ENCODE results near the gene ARSI.

ARSI gene

DNA sequence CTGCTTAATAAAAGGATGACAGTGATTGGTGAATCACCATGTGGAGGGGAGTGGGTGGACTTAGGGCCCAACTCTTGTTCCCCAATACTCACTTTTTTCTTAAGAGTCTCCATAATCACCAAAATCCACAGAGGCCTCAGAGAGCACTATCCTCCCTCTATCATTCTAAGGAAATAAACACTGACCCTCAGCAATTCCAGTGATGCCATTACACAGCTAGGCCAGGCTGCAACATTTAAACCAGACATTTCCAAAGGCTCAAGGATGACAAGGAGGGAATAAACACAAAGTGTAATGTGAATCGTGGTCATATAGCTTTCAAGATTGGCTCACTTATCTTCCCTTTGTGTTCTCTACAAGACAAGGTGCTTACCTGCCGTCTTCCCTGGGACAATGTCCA lies 2.4 kb upstream of the ARSI start:
- Histone ChIP-seq H3K4me1 (ENCODE audit: control insufficient read depth in 1 of 2, insufficient read depth in 2 of 2, low read length in 2 of 2) (peaks cover 0 to 27% of the 10 kb centered on the region in 2 donors), H3K9me3 (ENCODE audit: control insufficient read depth in 1 of 2, low read length in 2 of 2) (no peaks in the 10 kb centered on the region), H3K36me3 (ENCODE audit: control insufficient read depth in 1 of 2, insufficient read depth in 2 of 2, low read length in 2 of 2) (no peaks in the 10 kb centered on the region), H3K4me3 (ENCODE audit: low read depth in 1 of 2, low read length in 2 of 2) (no peak overlapping the region), H3K27ac (ENCODE audit: low read length) (peak overlapping the region; percentile 32), H3K27me3 (ENCODE audit: low read depth, low read length) (no peaks in the 10 kb centered on the region)

DNA sequence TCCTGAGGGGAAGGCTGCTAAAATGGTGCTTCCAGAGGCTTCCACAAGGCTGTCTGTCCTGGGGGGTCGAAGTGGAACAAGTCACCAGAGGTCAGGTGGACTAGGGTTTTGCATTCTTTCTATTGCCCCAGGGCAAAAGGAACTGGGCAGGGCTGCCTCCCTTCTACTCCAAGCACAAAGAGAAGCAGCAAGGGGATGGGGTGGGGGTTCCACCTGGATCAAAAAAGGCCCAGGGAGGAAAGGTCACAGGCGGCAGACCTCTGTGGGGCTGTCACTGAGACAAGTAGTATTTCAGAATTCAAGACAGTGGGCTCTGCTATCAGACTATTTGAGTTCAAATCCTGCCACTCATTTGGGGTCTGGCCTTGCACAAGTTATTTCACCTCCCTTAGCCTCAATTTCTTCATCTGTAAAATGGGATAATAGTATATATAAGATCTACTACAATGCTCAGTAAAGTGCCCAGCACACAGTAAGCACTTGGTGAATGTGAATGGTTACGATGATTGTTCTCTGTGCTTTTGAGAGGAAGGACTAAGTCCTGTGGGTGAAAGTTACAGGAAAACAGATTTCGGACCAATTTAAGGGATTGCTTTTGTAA lies 1.9 kb upstream of the ARSI start:
- H3K4me3 ChIP-seq (ENCODE audit: low read depth in 1 of 2, low read length in 2 of 2), result no peak overlapping the region
- peak overlapping the region; percentile 32 for H3K27ac ChIP-seq (ENCODE audit: low read length)
- H3K27me3 ChIP-seq (ENCODE audit: low read depth, low read length), result no peaks in the 10 kb centered on the region
- H3K9me3 ChIP-seq (ENCODE audit: control insufficient read depth in 1 of 2, low read length in 2 of 2), result no peaks in the 10 kb centered on the region
- H3K36me3 ChIP-seq (ENCODE audit: control insufficient read depth in 1 of 2, insufficient read depth in 2 of 2, low read length in 2 of 2), result no peaks in the 10 kb centered on the region
- peaks cover 0 to 26% of the 10 kb centered on the region in 2 donors for H3K4me1 ChIP-seq (ENCODE audit: control insufficient read depth in 1 of 2, insufficient read depth in 2 of 2, low read length in 2 of 2)

DNA sequence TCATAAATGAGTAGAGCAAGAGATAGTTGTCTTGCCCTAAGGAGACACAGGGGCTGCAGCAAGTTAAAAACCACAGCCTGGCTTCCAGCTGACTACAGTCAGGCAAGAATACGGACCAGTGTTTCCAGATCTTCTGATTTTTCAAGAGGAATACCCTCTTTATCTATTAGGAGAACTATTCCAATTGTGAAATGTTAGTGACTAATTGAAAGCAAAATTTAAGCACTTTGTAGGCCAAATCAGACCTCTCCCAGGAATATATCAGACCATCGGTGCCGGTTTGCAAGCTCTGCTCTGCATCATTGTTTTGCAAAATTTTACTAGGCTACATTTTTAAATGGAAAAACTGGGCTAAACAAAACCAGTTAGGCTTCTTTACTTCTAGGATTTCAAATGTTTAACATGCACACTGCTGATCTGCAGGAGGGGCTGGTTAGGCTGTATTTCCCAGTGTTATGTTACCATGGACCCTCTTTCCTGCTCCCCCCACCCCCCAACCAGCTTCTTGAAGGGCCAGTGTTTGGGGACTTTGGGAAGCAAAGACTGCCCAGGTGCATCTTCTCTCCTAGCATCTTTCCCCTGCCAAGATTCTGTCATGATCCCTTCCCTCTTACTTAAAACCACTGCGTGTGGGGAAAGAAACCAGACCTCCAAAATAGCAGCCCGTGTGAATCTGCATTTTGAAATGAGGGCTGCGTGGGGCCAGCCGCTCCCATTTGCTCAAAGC lies 1.1 kb upstream of the ARSI start:
- Histone ChIP-seq H3K9me3 (ENCODE audit: control insufficient read depth in 1 of 2, low read length in 2 of 2) (no peaks in the 10 kb centered on the region), H3K4me3 (ENCODE audit: low read depth in 1 of 2, low read length in 2 of 2) (no peak overlapping the region), H3K36me3 (ENCODE audit: control insufficient read depth in 1 of 2, insufficient read depth in 2 of 2, low read length in 2 of 2) (no peaks in the 10 kb centered on the region), H3K27ac (ENCODE audit: low read length) (peak overlapping the region; percentile 32), H3K27me3 (ENCODE audit: low read depth, low read length) (no peaks in the 10 kb centered on the region), H3K4me1 (ENCODE audit: control insufficient read depth in 1 of 2, insufficient read depth in 2 of 2, low read length in 2 of 2) (peaks cover 0 to 20% of the 10 kb centered on the region in 2 donors)

DNA sequence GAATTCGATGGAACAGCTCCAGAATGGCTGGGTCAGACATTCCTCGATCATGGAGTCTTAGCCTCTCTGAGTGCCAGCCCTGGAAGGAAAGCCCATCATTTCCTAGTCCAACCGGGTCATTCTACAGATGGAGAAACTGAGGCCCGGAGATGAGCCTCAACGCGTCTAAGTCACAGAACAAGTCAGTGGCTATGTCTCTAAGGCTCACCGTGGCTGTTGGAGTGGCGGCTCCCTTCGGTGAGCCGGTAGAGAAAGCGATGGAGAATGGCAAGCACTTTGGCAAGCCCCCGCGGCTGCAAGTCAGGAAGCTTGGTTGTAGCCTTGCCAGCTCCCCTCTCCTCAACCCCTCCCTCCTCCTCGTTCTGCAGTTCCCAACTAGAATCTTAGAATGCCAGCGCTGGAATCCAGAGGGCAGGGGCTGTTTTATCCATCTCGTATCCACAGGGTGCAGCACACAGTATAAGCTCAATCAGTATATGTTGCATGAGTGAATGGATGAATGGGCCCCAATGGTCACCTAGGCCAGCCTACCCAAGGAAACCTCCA lies 438 bp upstream of the ARSI start:
- Histone ChIP-seq H3K4me1 (ENCODE audit: control insufficient read depth in 1 of 2, insufficient read depth in 2 of 2, low read length in 2 of 2) (peaks cover 3 to 20% of the 10 kb centered on the region in 2 donors), H3K36me3 (ENCODE audit: control insufficient read depth in 1 of 2, insufficient read depth in 2 of 2, low read length in 2 of 2) (no peaks in the 10 kb centered on the region), H3K27ac (ENCODE audit: low read length) (no peak overlapping the region), H3K27me3 (ENCODE audit: low read depth, low read length) (no peaks in the 10 kb centered on the region), H3K4me3 (ENCODE audit: low read depth in 1 of 2, low read length in 2 of 2) (peak overlapping the region; percentile 21 to 58), H3K9me3 (ENCODE audit: control insufficient read depth in 1 of 2, low read length in 2 of 2) (no peaks in the 10 kb centered on the region)

DNA sequence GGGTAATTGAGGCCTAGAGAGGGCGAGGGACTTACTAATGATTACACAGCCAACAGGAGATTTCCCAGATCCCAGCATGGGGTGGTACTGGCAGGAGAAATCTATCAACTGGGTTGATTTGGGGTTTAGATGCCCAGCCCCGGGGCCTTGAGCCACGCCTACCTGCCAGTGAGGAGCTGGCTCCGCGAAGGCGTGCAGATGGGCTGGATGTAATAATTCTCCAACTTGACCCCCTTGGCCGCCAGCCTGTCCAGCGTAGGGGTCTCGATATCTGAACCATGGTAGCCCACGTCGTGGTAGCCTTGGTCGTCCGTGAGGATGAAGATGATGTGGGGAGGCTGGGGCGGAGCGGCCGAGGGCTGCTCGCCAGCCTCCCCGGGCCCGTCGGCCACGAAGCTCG lies 804 bp downstream of the ARSI start:
- Histone ChIP-seq H3K36me3 (ENCODE audit: control insufficient read depth in 1 of 2, insufficient read depth in 2 of 2, low read length in 2 of 2) (no peaks in the 10 kb centered on the region), H3K27ac (ENCODE audit: low read length) (no peak overlapping the region), H3K27me3 (ENCODE audit: low read depth, low read length) (no peaks in the 10 kb centered on the region), H3K4me3 (ENCODE audit: low read depth in 1 of 2, low read length in 2 of 2) (peak overlapping the region; percentile 28 to 58), H3K4me1 (ENCODE audit: control insufficient read depth in 1 of 2, insufficient read depth in 2 of 2, low read length in 2 of 2) (peaks cover 3 to 20% of the 10 kb centered on the region in 2 donors), H3K9me3 (ENCODE audit: control insufficient read depth in 1 of 2, low read length in 2 of 2) (no peaks in the 10 kb centered on the region)

DNA sequence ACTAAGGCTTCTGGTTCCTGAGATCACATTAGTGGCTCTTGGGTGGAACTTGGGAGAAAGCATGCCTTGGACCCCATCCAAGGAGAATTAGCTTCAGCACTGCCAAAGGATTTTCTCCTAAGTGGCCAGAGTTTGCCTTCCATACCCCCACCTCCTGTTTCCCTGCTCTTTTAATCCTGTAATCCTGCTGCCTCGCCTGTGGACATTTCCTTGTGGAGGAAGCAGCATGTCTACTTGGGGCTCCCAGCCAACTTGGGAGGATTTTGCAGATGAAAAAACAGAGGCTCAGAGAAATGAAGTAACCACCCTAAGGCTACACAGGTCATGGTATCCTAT lies 1.6 kb downstream of the ARSI start:
- Histone ChIP-seq H3K4me1 (ENCODE audit: control insufficient read depth in 1 of 2, insufficient read depth in 2 of 2, low read length in 2 of 2) (peaks cover 3 to 20% of the 10 kb centered on the region in 2 donors), H3K27ac (ENCODE audit: low read length) (no peak overlapping the region), H3K27me3 (ENCODE audit: low read depth, low read length) (no peaks in the 10 kb centered on the region), H3K4me3 (ENCODE audit: low read depth in 1 of 2, low read length in 2 of 2) (peak overlapping the region; percentile 28 to 58), H3K9me3 (ENCODE audit: control insufficient read depth in 1 of 2, low read length in 2 of 2) (no peaks in the 10 kb centered on the region), H3K36me3 (ENCODE audit: control insufficient read depth in 1 of 2, insufficient read depth in 2 of 2, low read length in 2 of 2) (no peaks in the 10 kb centered on the region)

DNA sequence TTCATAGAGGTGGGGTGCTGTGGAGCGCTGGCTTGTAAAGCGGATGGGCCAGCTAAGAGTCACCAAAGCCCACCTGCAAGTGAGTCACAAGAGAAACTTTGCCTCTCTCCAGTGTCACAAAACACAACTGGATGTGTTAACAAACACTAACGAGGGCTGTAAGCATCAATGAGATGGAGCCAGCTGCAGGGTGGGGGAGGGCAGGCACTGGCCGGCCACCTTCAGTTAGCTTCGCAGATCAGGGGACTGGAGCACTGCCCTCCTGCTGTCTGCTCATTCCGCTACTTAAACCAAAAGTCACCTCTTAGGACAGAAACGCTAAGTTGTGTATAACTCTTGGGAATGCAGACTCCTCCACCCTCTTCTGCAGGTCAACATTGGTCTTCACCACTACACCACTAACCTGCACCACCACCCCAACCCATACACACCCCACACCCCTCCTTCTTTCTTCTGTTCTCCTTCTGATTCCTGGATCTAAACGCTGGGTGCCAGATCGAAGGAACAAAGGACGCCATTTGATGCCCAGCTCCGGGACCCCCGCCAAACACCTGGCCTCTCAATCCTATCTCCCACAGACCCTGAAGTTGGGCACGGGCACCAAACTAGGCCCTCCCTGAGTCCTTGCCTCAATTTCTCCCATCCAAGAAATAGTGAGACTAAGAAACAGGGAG lies 2.1 kb downstream of the ARSI start:
- Histone ChIP-seq H3K4me1 (ENCODE audit: control insufficient read depth in 1 of 2, insufficient read depth in 2 of 2, low read length in 2 of 2) (peaks cover 3 to 20% of the 10 kb centered on the region in 2 donors), H3K4me3 (ENCODE audit: low read depth in 1 of 2, low read length in 2 of 2) (no peak overlapping the region), H3K27ac (ENCODE audit: low read length) (no peak overlapping the region), H3K36me3 (ENCODE audit: control insufficient read depth in 1 of 2, insufficient read depth in 2 of 2, low read length in 2 of 2) (no peaks in the 10 kb centered on the region), H3K9me3 (ENCODE audit: control insufficient read depth in 1 of 2, low read length in 2 of 2) (no peaks in the 10 kb centered on the region), H3K27me3 (ENCODE audit: low read depth, low read length) (no peaks in the 10 kb centered on the region)

DNA sequence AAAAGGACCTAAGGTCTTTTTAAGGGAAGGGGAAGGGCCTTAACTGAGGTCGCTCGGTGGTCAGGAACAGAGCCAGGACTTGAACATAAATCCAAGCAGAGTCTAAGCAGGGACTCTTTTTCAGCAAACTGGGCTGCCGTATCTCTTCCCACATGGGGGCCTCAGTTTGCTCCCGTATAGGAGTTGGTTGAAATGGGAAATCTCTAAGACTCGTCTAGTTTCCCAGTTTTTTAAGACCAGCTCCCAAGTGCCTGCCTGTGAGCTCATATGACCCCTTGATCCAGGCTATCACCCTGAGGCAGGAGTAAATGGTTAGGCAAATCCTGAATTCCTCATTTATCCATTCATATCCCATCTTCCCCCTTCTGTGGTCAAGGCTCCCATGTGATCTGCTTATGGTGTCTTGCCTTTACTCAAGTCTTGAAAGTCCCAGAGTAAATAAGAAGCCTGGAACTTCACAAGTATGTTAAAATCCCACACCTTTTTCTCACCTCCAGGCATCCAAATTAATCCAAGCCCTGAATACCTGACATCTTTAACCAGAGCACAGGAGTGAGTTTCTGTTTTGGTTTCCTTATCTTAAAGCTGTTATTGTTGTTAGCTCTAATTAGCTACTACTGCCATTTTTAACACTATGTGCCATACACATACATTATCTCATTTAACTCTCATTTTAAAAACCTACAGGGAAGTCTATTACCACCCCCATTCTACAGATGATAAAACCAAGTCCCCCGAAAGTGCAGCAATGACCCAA lies 3.0 kb downstream of the ARSI start:
- Histone ChIP-seq H3K4me3 (ENCODE audit: low read depth in 1 of 2, low read length in 2 of 2) (no peak overlapping the region), H3K36me3 (ENCODE audit: control insufficient read depth in 1 of 2, insufficient read depth in 2 of 2, low read length in 2 of 2) (no peaks in the 10 kb centered on the region), H3K9me3 (ENCODE audit: control insufficient read depth in 1 of 2, low read length in 2 of 2) (no peaks in the 10 kb centered on the region), H3K4me1 (ENCODE audit: control insufficient read depth in 1 of 2, insufficient read depth in 2 of 2, low read length in 2 of 2) (peaks cover 3 to 26% of the 10 kb centered on the region in 2 donors), H3K27ac (ENCODE audit: low read length) (peak overlapping the region; percentile 47), H3K27me3 (ENCODE audit: low read depth, low read length) (no peaks in the 10 kb centered on the region)

DNA sequence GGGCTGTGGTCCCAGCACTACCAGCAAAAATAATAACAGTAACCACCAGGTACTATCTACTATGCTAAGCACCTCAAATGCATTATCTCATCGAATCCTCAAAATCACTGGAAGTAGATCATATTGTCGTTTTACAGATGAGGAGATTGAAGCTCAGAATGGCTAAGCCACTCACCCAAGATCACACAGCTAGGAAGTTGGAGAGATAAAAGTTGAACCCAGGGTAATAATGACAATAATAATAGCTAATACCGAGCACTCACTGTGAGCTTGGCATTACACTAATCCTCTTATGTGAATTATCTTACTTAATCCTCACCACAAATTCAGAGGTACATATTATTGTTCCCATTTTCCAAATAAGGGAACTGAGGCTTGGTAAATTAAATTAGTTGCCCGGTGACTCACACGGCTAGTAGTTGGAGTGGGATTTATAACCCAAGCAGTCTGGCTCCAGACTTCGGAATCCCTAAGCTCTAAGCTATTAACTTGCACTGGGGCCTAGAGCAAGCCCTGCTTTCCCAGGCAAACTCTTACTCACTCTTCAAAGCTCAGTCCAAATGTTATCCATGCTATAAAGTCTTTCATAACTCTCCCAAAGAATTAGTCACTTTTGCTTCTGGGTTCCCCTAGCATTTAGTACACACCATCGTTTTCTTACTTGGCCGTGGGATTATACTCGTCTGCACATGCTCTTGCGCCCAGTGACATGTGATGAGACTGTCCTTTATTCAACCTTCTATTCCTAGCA lies 3.8 kb downstream of the ARSI start:
- Histone ChIP-seq H3K36me3 (ENCODE audit: control insufficient read depth in 1 of 2, insufficient read depth in 2 of 2, low read length in 2 of 2) (no peaks in the 10 kb centered on the region), H3K9me3 (ENCODE audit: control insufficient read depth in 1 of 2, low read length in 2 of 2) (no peaks in the 10 kb centered on the region), H3K27me3 (ENCODE audit: low read depth, low read length) (no peaks in the 10 kb centered on the region), H3K27ac (ENCODE audit: low read length) (peak overlapping the region; percentile 10), H3K4me1 (ENCODE audit: control insufficient read depth in 1 of 2, insufficient read depth in 2 of 2, low read length in 2 of 2) (peaks cover 3 to 26% of the 10 kb centered on the region in 2 donors), H3K4me3 (ENCODE audit: low read depth in 1 of 2, low read length in 2 of 2) (no peak overlapping the region)

DNA sequence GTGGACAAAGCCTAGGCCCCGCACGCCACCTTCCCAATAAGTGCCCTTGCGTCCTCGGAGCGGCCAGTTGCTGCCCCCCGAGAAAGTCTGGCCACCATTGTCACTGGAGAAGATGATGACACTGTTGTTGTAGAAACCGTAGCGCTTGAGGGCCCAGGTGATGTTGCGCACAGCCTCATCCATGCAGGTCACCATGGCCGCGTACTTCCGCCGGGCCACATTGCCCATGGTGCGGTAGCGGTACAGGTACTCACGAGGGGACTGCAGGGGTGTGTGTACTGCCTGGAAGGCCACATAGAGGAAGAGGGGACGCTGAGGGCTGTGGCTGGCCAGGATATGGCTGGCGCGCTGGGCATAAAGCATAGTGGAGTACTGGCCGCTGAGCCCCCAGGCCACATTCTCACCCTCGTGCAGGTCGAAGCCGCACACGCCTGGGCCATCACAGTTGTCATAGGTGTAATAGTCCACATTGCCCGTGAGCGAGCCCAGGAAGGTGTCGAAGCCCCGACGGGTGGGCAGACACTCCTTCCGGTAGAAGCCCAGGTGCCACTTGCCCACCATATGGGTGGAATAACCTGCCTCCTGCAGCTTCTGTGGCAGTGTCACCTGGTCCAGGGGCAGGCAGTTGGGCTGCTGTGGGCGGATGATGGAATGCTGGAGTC lies 4.6 kb downstream of the ARSI start:
- Histone ChIP-seq H3K27ac (ENCODE audit: low read length) (no peak overlapping the region), H3K4me3 (ENCODE audit: low read depth in 1 of 2, low read length in 2 of 2) (no peak overlapping the region), H3K4me1 (ENCODE audit: control insufficient read depth in 1 of 2, insufficient read depth in 2 of 2, low read length in 2 of 2) (peaks cover 3 to 21% of the 10 kb centered on the region in 2 donors)

More for the DNA sequence above, 4.6 kb downstream of the ARSI start:
- no peaks in the 10 kb centered on the region for H3K36me3 ChIP-seq (ENCODE audit: control insufficient read depth in 1 of 2, insufficient read depth in 2 of 2, low read length in 2 of 2)
- no peaks in the 10 kb centered on the region for H3K27me3 ChIP-seq (ENCODE audit: low read depth, low read length)
- H3K9me3 ChIP-seq (ENCODE audit: control insufficient read depth in 1 of 2, low read length in 2 of 2), result no peaks in the 10 kb centered on the region
